GM19035 (cell line): ENCODE measurements around the gene ROBO3.

Experiments used
- ATAC-seq: cut with Tn5 transposase; IDR thresholded peaks from one replicate; pipeline ENCODE4 v1.9.1; 2021; ENCODE audit not compliant: unreplicated experiment

ROBO3 gene

DNA sequence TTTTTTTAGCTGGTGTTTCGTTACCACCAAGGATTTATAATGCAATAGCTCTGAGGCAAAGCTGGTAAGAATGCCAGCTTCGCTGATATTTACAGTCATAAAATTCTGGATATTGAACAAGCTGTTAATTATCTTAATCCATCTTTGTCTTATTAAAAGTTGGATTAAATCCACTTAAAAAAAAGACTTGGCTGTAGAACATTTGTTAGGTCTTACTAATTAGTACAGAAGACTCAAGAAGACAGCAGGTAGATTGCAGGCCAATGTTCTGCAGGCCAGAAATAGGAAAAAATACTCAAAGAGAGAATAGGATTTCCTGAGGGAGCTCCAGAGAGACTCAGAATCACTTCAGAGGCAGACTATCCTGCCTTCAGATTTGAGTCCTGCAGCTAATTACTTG lies 24.9 kb downstream of the ROBO3 start:
- no peak for ATAC-seq

- ATAC-seq: no peak
Measured at GRCh38 chr11:124890683-124891372, 25.6 kb downstream of the ROBO3 start.

- no peak for ATAC-seq
Measured at GRCh38 chr11:124891373-124891861, 26.2 kb downstream of the ROBO3 start.

DNA sequence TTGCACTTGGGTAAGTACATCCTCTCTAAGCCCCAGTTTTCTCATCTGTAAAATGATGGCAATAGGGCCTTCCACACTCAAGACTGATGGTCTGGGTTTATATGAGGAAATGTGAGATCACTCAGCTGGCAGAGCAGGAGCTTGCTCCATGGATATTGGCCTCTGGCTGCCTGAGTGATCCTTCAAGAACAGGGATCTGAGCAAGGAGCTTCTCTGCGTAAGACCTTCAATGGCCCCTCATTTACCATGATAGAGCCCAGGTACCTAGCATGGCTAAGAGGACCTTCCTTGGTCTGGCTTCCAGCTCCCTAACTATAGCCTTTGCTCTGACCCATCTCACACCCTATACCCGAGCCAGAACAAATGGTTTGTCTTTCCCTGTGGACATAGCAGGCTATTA lies 26.9 kb downstream of the ROBO3 start:
- ATAC-seq: no peak

GRCh38 chr11:124892750-124893454 lies 27.7 kb downstream of the ROBO3 start:
- ATAC-seq: no peak

DNA sequence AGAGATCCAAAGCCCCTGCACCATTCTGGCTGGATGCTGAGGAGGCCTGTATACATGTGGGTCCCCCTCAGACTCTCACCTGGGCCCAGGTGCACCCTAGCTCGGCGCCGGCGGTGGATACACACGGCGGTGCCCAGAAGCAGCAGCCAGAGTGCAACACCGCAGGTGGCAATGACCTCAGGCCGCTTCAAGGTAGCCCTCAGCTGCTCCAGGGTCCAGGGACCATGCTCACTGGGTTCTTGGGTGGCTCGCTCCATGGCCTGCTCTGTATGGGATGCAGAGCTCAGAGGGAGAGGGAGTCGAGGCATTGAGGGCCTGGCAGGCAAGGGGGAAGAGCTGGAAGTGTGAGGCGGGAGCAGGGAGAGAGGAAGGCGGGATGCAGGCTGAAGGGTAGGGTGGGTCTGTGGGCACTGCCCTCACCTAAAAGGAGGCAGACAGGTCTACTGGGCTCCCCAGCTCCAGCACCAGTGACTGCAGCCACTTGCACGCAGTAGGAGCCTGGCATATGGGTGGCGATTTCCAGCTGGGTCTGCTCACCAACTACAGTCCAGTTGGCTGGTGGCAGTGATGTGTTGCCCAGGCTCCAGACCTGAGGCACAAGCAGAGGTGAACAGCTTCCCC lies 28.7 kb downstream of the ROBO3 start:
- no peak for ATAC-seq

- no peak for ATAC-seq
Measured at GRCh38 chr11:124894606-124895430, 29.6 kb downstream of the ROBO3 start.

DNA sequence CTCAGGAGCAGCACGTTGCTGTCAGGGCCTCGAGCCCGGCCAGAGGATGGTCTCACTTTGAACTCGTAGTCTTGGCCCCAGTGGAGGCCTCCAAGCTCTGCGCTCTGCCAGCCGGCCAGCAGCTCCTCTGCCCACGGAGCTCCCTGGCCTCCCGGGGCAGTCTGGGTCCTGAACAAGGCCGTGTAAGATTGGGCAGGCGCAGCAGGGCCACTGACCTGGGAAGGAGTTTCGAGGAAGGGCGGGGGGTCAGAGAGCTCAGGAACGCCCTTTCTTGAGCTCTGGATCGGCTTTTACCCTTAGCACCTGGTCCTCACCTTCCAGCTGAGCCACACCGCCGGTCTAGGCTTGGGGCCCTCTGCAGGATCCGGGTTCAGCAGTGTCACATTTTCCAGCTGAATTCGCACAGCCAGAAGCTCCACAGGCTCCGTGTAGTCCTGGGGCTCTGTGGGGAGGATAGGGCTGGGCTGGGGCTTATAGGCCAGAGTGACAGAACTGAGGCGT lies 30.3 kb downstream of the ROBO3 start:
- ATAC-seq: no peak

DNA sequence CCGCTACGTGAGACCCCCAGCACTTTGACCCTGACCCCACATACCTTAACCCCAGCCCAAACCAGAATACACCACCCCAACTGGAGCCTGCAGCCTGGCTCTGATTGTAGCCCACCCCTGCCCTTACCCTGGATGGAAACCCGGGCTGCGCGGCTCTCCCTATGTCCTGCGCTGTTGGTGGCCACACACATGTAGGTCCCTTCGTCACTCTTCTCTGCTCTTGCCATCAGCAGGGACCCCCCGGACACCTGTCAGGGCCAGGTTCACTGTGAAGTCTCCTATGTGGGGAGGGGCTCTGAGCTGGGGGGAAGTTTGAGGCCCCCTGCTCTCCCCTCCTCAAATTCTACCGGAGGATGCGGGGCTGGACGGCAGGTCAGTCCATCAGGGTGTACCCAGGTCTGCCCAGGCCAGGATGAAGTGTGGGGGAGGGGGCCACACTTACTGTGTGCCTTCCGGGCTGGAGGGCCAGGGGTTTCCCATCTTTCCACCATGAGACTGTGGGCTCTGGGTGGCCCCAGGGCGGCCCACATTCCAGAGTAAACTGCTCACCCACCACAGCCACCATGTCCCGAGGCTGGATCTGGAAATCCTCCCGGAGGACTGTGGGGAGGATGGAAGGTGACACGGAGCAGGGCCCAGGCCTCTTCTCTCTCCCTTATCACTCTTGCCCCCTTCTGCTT lies 31.0 kb downstream of the ROBO3 start:
- ATAC-seq: no peak

DNA sequence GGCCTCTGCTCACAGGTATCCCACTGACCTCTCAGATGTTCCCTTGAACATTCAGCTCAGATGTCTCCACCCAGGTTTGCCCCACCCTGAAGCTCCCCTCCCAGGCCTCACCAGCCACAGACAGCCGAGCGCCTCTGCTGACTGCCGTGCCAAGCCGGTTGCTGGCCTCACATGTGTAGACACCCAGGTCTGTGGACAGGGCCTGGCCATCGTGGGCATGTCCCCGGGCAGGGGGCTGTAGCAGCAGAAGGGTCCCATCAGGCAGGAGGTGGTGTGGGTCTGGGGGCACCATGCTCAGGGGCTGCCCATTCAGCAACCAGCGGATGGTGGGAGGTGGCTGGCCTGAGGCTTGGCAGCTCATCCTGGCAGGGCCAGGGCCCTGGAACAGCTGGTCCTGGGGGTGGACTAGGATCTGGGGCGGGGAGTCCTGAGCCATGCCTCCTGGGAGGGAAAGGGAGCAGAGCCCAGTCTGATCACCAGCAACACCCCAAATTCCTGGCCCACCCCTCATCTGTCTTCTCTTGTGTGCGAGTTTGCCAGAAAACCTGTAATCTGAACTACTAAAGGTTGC lies 31.7 kb downstream of the ROBO3 start:
- ATAC-seq: no peak

DNA sequence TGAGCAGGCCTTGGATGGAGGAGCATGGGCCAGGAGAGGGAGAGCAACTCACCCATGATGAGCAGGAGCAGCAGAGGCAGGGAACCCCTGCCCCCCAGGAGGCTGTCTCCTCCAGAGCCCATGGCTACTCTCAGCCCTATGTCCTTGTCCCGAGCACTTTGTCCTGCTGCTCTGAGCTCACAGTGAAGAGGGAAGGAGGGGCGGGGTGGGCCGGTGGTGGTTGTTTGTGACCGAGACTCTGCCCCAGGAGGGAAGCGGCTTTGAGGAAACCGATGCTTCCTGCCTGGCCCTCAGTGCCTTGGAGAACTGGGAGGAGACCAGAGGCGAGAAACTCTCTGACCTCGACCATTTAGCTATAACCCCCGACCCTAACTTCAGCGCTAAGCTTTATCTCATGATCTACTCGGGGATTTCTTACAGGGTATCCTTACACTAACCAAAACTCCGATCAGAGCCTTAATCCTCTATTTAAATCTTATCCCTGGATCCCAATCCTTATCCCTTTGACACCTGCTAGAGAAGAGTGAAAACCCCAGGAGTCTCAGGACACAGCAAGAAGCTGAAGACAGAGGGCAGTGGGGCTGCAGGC lies 32.5 kb downstream of the ROBO3 start, which contains the start of gene ROBO4:
Gene ROBO4 (minus strand): TSS at position 192 of the 589 bp plus-strand sequence. CDS start 70 bp downstream, at position 122.
- ATAC-seq: no peak

- no peak for ATAC-seq
Measured at GRCh38 chr11:124898263-124898680, 33.0 kb downstream of the ROBO3 start.

- ATAC-seq: no peak
Measured at GRCh38 chr11:124898711-124899110, 33.5 kb downstream of the ROBO3 start.

GRCh38 chr11:124899383-124900145 lies 34.3 kb downstream of the ROBO3 start:
- no peak for ATAC-seq

- no peak for ATAC-seq
Measured at GRCh38 chr11:124900464-124900863, 35.2 kb downstream of the ROBO3 start.

DNA sequence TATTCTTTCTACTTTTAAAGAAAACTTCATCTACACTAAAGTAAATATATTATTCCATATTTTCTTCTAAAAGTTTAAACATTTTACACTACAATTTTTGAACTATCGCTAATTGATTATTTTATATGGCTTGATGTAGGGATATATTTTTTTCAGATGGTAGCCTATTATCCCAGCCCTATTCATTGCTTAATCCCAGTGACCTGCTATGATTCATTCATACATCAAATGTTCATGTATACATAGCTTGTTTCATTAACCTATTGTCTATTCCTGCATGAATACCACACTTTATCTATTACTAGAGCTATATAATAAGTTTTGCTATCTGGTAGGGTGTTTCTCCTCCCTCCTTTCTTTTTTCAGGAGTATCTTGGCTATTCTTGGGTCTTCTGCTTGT lies 37.4 kb downstream of the ROBO3 start:
- ATAC-seq: no peak

- ATAC-seq: no peak
Measured at GRCh38 chr11:124915541-124916369, 50.5 kb downstream of the ROBO3 start.

DNA sequence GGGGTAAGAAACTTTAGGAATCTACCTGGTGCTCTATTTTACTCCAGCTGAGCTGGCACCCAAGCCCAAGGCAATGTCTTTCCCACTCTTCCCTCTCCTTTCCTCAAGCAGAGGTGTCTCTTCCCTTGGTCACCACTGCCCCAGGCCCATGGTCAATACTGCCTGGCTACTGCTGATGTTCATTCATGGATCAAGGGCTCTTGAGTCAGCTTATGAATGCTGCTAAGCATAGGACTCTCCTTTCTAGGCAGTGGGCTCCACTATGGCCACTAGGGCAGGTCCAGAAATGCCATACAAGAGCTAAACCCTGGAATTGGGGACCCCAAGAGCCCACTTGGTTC lies 51.1 kb downstream of the ROBO3 start:
- ATAC-seq: no peak
